HG03280 (cell line): ENCODE measurements around the gene CCDC27.

ENCODE experiments used
- ATAC-seq: cut with Tn5 transposase; IDR thresholded peaks from one replicate; pipeline ENCODE4 v1.9.1; 2021; ENCODE audit warnings: mild to moderate bottlenecking, moderate library complexity; ENCODE audit not compliant: unreplicated experiment

Gene CCDC27

GRCh38 chr1:3774276-3774945, 22.2 kb downstream of the CCDC27 start:
- no peak for ATAC-seq

- ATAC-seq, result no peak
Measured at GRCh38 chr1:3774946-3775489, 22.8 kb downstream of the CCDC27 start.

GRCh38 chr1:3775490-3776230, 23.4 kb downstream of the CCDC27 start:
- peak; percentile 28 for ATAC-seq

DNA sequence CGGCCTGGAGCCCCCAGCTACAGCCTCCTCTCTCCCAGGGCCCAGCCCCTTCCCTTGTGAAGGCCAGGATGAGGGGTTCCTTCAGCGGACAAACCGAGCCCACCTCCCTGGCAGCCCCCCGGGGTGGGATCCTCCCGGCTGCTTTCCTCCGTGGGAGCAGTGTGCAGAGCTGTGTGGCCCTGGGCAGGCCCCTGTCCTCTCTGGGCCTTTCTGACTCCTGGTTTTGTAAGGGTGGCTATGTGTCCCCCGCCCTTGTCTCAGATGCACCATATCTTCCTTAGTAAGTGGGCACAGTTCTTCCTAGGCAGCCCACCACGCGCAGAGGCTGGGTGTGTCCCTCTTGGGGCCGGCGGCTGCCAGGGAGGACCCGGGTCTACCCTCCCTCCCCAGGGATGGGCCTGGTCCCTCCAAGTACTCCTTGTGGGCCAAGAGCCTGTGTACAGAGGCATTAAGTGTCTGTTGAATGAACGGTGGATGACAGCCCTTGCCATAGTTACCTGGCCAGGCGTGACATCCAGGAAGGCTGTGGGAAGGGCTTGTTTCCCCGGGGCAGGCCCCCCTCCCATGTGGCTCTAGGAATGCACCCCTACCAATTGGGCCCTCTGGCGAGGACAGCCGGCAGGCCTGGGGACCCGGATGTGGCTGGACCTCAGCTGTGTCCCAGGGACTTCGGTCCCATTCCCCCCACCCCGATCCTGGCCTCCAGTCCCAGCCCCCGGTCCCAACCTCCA, 24.1 kb downstream of the CCDC27 start:
- ATAC-seq, result no peak

- ATAC-seq, result no peak
Measured at GRCh38 chr1:3777078-3777547, 24.9 kb downstream of the CCDC27 start.

DNA sequence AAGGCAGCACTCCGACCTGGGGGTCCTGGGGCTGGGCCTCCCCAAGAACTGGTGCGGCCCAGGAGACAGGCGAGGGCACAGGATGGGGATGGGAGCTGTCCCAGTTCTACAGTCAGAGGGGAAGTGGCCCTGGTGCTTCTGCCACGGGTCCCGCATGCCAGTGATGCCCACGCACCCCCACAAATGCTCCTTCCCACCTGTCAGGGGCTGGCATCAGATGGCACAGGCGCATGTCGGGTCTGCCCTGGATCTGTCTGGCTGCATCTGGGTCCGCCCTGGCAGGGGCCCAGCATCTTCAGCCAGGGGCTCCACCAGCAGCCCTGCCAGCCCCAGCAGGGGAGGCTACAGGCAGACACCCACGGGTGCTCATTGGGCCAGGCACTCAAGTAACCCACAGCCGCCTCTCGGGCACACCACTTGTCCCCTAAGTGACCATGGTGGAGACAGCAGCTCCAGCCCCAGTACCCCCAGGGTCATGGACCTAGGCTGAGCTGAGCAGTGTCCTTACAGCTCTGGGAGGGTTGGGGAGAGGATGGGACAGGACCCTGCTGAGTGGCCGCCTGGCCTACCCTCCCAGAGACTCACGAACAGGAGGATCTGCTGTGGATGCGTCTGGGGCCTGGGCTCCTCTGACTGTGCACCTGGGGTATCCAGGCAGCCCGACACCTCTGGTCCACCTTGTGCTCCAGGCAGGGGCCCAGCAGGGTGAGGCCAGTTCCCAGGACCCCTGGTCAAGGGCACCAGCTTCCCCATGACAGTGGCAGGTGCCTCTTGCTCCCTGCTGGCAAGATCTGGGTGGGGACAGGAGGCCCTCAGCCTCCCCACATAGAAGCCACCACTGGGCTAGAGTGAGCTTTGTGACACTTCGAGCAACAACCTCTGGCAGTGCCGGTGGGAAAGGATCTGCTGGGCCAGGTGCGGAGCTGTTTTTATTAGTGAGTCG, 25.7 kb downstream of the CCDC27 start:
- ATAC-seq, result no peak

DNA sequence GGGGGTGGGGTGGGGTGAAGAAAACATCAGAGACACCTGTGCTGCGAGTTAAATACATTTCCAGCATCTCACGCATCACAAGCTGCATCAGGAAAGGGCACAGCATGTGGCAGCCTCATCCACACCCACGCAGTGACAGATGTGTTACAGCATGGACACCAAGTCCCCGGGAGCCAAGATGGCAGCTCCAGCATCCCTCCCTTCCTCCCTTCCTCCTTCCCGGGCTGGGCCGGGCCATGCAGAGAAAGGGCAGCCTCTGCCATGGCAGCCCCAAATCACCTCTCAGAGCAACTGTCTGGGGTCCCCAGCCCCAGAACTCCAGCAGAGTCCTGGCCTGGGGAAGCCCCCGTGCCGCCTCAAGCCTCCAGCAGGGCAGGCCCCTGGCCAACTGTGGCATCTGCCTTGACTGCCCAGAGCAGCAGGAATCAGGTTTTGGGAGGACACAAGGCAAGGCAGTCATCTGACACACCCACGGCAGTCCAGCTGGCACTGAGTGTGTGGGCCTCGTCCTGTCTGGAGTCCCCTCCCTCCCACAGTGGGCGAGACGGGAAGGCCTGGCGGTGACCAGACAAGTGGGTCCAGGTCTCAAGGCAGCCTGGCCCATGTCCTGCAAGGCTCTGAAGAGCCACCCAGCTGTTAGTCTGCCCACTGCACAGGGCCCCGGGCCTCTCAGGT, 26.5 kb downstream of the CCDC27 start:
- ATAC-seq, result no peak

DNA sequence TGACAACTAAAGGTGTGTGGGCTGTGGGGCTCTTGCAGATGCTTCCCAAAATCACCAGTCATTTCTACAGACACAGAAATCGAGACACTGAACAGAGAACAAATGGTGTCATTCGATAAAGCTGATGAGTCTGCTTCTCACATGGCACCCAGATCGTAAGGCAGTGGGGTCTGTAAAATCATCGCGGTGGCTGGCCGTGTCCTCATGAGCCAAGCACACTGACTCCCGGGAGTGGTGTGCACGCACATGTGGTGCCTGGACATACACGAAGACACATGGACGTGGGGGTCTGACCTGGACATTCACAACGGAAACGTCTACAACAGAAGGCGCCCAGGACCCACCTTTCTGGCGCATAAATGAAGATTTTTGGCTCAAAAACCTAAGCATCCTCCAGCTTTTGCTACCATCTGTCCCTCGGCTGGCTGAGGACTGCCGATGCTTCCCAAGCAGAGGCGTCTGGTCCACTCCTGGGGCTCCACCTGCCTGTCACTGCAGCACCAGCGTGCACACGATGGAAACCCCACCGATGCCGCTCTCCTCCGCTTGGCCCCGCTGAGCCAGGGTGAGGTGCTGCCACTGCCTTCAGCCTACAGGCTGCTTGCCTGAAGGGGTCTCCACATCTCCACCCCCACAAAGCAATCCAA, 27.1 kb downstream of the CCDC27 start:
- no peak for ATAC-seq

DNA sequence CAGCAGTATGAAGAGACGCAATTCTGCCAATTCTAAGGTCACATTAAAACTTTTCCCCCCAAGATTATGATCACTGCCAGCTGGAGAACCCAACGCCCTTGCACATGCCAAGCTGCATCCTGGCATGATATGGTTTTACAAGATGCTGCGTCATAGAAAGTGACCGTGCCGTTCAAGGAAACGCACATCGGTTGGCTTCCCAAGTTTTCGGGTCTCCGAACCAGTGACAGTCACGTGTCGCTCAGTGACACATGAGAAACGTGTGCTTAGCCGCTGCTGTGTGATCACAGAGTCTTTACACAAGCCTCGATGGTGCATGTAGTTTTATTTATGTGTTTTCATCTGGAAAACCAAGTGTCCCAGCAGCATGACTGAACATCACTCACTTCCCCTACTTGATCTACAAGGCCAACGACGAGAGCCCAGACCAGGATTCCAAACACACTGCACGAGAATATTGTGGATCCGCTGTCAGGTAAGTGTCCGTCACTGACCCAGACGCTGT, 27.7 kb downstream of the CCDC27 start:
- no peak for ATAC-seq

- ATAC-seq, result no peak
Measured at GRCh38 chr1:3780901-3781300, 28.7 kb downstream of the CCDC27 start.

DNA sequence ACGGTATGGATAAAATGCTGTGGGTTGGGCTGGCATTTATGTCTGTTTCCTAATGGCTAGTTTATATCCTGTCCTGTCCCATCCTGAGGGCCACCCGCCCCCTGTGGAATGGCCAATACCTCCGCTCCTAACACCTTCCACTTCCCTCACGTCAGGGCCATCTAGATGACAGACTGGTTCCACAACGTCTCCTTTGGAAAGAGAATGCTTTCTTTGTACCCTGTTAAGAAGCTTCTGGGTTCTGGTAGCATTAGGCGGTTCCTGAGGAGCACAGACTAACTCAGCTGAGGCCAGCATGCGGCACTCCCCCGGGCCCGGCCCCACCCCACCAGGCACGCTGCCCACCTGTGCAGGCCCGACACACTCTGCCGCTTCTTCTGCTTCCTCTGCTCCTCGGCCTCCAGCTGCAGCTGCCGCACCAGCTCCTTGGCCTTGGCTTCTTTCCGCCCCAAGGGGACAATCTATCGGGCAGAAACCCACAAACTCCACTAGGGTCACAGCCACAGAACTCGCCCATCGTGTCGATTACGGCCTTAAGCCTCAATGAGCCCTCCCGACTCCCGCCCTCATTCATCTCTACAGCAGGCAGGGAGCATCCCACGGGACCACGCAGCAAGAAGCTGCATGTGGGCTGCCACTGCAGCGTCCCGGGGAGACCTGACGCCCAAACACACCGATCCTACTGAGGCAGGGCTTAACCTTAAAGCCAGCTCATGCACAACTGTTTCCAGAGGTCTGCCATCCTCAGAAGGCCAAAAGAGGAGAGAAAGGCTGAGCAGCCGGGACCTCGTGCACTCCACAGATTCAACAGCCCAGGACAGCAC, 31.6 kb downstream of the CCDC27 start:
- no peak for ATAC-seq

DNA sequence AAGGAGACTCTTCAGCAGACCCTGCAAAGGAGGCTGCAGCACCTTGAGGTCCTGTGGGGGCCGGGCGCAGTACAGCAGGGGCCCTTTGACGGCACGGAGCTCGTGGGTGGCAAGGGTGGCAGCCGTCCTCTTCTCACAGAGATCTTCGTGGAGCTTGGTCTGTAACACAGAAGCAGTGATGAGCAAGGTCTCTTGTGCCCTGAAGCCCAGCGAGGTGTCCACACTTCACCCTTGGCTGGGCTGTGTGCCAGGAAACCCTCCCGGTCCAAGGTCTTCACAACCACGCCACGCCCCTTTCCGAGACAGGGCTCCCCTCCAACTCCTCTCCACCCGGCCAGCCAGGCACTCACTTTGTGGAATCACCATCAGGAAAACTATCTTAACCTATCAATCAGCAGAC, 32.8 kb downstream of the CCDC27 start:
- ATAC-seq, result no peak

DNA sequence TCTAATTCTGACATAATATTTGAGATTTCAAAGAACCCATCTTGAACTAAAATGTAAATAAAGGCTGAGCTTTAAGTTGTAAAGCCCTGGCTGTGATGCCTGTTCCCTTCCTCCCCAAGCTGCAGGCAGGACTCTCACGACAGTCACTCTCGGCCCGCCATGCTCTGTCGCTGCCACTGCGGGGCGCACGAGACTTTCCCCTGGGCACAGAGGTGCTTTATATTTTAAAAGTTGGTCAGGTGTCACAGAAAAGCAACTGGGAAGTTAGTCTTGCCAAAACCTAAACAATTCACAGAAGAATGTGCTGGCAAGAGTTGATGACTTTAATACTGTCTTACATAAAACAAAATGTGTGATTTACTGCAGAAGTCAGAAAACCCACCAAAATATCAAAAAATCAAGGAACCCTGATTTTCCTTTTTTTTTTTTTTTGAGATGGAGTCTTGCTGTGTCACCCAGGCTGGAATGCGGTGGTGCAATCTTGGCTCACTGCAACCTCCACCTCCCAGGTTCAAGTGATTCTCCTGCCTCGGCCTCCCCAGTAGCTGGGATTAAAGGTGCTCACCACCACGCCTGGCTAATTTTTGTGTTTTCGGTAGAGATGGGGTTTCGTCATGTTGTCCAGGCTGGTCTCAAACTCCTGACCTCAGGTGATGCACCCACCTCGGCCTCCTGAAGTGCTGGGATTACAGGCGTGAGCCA, 33.4 kb downstream of the CCDC27 start:
- ATAC-seq, result no peak

GRCh38 chr1:3786468-3787348, 34.5 kb downstream of the CCDC27 start:
- ATAC-seq, result no peak

DNA sequence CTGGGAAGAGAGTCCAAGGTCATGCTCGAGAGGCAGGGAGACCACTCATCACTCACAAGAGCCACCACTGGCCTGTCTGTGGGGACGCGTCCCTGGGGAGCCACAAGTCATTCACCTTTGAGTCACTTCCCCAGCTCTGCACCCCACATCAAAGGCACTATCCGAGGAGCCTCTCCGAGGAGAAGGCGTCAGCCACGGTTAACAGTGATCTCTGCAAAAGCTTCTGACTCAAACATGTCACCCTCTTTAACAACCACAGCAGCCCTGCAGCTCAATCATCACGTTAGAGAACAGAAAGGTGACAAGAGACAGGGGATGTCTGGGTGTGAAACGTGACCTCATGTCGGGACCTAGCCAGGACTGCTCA, 35.1 kb downstream of the CCDC27 start:
- ATAC-seq, result no peak

- no peak for ATAC-seq
Measured at GRCh38 chr1:3787745-3788605, 35.7 kb downstream of the CCDC27 start.
